Measurements from ENCODE around the gene LLGL1.
A peak's percentile ranks its signal among the peaks of the same experiment; 100 is the strongest.

The LLGL1 gene

DNA sequence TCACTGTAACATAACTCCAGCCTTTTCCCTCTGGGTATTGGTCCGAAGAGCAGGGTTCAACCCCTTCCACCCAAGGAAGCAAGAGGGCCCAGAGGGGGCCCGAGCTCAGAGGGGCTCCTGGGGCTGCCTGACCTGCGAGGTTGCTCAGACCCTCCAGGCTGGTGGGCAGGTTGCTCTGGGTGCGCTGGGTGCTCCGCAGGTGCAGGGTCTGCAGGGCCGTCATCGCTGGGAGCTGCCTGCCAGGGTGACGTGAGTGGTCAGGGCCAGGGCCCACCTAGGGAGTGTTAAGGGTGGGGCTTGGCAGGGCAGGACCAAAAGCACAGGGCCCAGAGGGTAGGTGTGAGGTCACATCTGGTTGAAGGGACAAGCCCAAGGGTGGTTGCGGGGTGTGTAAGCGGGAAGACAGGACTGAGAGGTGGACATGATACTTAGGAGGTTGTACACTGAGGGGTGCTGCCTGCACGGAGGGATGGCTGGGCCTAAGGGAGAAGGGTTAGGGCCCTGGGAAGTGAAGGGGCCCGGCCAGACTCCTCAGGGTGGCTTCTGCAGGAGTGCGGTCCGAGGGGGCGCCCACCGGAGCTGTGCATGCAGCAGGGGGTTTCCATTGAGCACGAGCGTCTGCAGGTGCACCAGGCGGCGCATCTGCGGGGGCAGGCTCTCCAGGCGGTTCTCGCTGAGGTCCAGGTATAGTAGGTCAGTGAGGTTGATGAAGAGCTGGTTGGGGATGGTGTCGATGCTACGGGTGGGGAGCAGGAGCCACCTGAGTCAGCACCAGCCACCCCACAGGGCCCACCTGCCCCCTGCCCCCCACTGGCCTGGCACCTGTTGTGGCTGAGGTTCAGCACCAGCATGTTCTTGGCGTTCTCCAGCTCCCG lies 28.7 kb downstream of the LLGL1 start:
- no peak for DNase-seq

DNA sequence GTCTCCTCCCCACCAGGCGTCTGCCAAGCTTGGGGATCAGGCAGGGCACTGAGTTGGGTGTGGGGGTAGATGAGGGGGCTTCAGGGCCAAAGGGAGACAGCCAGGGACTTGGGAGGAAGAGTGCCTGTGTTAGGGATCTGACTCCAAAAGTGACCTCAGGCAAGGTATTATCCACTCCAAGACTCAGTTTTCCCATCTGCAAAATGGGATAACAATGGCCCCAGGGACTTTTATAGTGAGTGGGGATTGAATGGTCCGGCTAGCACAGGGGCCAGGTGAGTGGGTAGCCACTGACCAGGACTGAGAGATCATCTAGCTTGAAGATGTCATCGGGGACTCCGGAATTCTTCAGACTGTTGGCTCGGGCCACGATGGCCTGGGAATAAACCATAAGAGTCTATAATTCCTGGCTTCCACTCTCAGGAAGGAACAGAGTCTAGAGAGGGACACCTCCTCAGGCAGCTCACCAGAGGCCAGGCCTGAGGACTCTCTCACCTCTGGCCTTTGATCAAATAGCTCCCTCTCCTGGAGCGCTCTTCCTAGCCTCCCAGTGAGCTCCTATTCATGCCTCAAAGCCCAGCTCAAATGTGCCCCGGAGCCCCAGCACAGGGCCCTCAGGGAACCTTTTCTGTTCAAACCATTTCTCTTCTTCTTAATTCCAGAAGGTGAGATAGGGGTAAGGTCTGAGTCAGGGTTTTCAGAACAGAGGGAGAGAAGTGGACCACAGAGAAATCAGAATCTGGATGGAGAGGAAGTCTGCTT lies 29.6 kb downstream of the LLGL1 start:
- no peak for DNase-seq

DNA sequence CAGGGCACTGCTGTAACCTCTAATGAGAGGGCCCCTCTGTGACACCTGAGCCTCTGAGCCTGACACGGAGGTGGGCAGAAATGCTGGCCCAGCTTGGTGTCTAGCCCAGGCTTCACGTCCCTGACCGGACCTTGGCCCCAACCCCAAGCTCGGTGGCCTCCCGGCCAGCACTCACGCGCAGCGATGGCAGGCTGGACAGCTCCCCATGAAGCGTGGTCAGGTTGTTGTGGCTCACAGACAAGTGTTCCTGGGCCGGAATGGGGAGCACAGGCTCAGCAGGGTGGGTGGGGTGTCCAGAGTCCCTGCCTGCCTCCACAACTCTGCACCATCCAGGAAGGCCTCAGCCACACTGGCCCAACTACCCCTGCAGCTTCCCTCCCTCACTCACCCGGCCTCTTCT lies 30.9 kb downstream of the LLGL1 start:
- no peak for DNase-seq

DNA sequence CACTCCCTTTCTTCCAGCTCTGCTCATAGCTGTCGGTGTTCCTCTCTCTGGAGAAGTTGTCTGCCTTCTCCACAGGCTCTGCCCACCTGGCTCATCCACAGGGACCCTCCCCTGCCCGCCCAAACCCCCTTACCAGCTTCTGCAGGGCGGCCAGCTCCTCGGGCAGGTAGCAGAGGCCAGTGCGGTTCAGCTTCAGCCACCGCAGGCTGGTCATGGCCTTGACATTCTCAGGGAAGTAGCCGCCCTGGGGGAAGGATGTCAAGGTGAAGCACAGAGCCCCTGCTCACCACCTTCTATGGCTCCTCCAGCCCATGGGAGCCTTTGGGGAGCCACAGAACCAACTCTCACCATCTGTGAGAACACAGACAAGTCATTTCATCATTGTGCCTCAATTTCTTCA lies 31.3 kb downstream of the LLGL1 start:
- DNase-seq: no peak

DNA sequence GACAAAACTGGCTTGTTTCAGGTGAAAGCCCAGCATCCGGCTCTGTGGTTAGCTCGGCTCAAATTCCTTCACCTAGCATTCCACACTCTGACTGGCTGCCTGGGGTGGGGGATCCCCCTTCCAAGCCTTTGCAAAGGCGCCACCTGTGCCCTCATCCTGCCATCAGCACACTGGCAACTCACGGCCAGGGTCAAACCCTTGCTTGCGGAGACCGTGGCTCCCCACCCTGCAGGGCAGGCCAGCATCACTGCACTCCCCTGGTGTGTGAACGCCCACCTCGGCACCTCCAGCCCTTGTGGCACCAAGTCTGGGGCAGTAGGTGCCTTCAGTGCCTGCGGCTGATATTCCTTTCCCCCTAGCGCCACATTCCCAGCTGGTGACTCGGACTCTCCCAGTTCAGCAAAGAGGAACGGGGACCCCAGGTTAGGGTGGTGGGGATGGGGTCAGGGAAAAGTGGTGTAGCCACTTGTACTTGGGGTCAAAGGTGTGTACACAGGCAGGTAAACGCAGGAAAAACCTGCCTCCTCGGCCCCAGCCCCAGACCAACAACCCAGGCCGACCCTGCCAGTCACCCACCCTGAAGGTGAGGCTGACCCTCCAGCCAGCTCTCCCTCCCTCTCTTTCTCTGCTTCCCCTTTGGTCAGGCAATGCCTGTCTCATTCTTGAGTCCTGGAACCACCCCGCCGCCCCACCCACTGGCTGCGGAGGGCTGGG lies 32.0 kb downstream of the LLGL1 start:
- no peak for DNase-seq

DNA sequence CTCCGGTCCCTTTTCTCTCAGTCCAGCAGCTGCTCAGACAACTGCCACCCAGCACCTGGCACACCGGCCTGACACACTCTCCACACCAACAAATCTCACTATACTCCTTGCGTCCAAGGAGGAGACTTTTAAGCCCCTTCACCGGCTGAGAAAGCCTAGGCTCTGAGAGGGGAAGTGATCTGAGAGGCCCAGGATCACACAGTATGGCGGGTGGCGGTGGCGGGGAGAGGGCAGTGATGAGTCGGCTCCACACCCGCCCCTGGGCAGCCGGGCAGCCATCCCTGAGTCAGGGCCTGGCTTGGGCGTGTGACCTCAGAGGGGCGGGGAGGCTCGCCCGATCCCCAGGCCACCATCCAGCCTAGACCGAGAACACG lies 32.5 kb downstream of the LLGL1 start:
- peak; percentile 82 for DNase-seq

DNA sequence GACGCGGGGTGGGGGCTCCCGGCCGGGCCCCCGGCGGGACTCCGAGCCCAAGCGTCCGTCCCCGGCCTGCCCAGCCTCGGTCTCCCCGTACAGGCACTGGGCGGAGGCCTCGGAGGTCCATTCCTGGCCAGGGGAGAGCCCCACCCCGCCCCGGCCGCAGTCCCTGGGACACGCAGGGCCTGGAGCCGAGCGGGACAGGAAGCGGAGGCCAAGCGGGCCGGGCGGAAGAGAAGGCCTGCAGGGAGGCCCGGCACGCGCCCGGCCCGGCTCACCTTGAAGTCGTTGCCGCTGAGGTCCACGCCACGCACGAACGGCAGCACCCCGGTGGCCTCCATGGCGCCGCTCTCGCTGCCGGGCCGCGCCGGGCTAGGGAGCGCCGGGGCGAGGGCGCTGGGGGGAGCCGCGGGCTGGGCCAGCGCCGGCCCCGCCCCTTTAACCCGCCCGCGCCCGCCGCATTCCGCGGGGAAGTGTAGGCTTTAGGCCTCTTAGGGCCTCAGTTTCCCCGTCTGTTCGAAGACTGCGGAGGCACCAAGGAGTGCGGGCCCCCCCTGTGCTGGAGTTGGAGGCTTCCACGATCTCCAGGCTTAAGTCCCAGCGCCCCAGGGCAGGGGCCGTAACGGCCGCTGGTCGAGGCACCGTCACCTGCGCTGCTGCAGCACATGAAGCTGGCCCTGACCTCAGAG lies 33.1 kb downstream of the LLGL1 start, which contains the start of gene FLII:
TSS of gene FLII (minus strand) at position 383 of the 683 bp plus-strand sequence. CDS start at position 335, 48 bp downstream.
- peak; percentile 78 for DNase-seq

DNA sequence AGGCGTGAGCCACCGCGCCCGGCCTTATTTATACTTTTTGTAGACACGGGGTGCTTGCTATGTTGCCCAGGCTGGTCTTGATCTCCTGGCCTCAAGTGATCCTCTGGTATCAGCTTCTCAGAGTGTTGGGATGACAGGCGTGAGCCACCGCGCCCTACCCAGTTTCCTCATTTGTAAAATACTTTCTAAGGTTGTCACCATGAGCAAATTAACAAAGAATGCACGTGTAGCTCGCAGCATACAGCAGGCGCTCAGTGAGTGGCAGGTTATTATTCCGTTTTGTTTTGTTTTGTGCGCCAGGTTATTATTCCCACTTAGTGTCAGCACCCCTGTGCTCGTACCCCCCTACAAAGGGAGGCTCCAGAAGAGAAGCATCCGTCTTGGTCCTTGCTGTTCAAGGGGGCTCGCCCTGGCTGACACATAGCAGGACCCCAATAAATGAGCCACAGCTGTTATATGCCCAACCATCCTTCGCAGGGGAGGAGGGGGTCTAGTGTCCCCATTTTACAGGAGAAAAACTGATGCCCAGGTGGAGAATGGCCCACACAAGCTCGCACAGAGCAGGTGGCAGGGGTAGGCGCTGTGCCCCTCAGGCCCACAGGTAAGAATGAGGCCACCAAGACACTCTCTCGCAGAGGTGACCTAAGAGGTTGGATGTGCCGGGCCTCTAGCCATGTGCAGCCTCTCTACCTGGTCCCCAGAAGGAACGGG lies 34.3 kb downstream of the LLGL1 start:
- DNase-seq: peak; percentile 18

DNA sequence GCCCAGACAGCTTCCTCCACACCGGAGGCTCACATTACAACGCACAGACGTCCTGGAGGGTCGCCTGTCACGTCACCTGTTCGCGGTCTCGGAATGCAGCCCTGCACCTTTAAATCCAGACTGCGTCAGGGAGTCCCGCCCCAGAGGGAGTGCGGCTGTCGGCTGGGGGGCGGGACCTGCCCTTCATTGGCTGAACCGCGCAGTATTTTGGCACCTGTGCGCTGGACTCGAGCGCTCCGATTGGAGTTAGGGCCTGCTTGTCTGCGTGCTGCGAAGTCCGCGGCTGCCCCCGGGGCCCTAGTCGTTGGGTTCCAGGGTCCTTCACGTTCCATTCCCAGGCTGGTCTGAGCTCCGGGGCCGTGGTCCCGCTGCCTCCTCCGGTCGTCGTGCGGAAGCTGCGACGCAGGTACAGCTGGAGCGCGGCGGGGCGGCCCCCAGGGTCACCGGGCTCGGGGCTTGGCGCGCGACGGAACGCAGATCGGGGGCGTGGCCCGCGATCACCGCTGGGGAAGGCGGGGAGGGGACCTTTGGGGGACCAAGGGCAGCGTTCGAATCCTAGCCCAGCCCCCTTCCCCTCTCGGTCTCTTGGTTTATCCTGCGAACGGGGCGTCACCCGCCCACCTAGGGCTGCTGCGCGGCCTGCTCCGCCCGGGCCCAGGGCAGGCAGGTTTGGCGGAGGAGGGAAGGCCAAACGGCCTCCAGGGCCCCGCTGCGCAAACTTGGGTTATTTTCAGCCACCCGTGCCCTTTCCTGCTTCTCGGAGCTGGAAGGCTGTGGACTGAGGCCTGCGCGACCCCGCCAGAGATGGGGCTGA lies 35.1 kb downstream of the LLGL1 start, which contains the start of gene MIEF2:
TSS of gene MIEF2 (plus strand) at position 331 of the 814 bp plus-strand sequence. CDS start 2,059 bp downstream, outside the sequence.
- DNase-seq: peak; percentile 95

DNA sequence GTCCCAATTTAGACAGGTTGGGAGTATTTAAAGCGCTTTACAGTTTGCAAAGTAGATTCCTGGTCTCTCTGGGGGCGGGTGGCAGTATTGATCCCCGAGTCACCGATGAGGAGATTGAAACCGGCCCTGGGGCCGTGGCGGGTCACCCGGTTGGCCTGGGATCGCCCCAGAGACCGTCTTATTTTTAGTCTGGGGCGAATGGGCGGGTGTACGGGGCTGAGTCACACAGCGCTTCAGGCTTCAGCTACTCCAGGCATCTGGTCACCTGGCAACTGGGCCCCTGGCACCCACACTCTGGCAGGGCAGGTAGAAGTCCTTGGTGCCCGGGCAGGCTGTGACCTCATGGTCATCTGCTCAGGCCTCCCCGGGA lies 35.7 kb downstream of the LLGL1 start:
- peak; percentile 89 for DNase-seq

DNA sequence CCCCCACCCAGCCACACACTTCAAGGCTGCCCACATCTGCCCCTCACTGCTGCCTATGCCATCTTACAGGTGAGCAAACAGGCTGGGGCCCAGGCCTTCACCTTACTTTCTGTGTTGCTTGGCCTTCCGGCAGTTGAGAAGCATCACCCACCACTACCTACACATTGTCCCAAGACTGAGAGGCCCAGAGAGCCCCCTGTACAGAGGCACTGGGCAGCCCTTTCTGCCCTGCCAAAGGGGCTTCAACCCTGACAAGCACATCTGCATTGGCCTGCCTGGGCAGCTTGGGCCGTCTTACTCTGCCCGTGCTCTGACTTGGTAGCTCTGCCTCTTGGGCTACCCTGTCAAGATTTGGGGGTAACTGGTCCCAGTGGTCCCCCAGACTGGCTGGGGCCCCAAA lies 36.2 kb downstream of the LLGL1 start:
- DNase-seq: no peak

DNA sequence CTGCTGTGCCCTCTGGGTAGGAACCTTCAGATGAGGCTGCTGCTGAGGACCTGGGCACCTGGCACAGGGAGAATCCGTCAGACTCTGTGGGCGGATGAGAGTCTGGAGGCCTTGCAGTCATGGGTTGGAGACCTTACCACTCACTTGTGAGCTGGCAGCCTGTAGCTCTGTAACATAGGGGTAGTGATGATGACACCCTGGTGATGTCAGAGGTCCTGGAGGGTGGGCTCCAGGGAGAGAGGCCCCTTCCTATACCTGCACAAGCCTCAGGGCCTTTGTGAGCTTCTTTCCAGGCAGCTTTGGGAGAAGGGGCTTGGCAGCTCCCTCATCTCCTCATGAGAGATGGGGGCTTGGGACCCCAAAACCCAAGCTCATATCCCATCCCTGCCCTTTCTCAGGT lies 36.7 kb downstream of the LLGL1 start:
- no peak for DNase-seq

DNA sequence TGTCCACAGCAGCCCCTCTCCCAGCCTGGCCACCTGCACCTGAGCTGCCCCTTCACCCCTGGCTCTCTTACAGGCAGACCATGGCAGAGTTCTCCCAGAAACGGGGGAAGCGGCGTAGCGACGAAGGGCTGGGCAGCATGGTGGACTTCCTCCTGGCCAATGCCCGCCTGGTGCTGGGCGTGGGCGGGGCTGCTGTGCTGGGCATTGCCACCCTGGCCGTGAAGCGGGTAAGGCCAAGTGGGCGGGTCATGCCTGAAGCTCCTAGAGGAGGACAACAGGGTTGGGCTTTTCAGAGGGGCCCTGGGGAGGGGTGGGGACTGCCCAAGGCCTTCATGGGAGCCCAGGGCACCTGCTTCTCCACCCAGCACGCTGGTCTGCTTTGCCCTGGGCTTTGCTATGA lies 37.2 kb downstream of the LLGL1 start:
- DNase-seq: no peak

DNA sequence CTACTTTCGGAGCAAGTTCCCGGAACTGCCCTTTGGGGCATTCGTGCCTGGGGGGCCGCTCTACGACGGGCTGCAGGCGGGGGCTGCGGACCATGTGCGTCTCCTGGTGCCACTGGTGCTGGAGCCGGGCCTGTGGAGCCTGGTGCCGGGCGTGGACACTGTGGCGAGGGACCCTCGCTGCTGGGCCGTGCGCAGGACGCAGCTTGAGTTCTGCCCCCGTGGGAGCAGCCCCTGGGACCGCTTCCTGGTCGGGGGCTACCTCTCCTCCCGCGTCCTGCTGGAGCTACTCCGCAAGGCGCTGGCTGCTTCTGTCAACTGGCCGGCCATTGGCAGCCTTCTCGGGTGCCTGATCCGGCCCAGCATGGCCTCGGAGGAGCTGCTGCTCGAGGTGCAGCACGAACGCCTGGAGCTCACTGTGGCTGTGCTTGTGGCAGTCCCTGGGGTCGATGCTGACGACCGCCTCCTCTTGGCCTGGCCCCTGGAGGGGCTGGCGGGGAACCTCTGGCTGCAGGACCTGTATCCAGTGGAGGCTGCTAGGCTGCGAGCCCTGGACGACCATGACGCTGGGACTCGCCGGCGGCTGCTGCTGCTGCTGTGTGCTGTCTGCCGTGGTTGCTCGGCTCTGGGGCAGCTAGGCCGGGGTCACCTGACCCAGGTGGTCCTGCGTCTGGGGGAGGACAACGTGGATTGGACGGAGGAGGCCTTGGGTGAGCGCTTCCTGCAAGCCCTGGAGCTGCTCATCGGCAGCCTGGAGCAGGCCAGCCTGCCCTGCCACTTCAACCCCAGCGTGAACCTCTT lies 38.6 kb downstream of the LLGL1 start:
- DNase-seq: no peak

DNA sequence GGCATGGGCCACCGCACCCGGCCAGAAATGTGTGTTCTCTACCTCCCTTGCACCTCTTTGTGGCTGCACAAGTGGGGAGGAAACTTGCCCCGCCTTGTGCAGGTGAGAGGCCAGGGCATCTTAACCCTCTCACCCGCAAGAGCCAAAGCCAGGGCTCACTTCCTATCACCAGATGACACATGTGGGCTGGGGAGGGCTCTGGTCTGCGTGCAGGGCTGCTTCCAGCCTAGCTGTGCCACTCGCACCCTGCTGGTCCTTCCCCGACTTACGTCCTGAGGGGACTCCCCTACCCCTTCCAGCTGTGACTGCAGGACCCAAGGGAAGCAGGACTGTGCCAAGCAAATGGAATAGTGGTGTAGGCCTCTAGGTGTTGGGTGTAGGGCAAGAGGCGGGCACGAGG lies 41.9 kb downstream of the LLGL1 start:
- no peak for DNase-seq

DNA sequence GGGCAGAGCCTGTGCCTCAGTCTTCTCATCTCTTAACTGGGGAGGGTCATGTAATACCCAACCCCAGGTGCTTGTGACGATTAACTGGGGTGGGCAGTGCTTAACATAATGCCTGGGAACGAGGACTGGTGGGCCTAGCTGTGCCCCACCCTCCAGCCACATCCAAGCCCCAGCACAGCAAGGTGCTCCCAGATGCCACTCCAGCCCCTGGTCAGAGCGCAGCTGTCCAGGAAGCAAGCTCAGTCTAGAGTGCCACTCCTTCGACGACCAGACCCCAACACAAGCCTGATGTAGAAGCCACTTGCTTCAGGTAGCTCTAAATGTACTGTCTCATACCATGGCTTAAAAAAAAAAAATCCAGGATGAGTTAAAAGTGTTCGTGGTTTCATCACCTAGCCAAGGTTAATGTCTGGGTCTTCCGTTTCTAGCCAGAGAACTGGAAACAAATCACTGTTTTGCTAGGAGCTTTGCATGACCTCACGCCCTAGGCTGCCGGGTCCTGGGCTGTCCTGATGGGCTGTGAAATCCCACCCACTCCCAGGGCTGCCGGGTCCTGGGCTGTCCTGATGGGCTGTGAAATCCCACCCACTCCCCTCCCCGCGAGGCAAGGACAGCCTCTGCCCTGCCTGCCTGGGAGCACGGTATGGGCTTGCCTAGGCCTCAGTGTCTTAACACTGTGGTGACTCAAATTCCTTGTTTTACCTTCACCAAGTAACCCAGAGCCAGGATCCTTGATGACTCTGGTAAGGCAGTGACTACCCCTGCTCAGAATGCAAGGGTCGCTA lies 42.7 kb downstream of the LLGL1 start:
- no peak for DNase-seq

DNA sequence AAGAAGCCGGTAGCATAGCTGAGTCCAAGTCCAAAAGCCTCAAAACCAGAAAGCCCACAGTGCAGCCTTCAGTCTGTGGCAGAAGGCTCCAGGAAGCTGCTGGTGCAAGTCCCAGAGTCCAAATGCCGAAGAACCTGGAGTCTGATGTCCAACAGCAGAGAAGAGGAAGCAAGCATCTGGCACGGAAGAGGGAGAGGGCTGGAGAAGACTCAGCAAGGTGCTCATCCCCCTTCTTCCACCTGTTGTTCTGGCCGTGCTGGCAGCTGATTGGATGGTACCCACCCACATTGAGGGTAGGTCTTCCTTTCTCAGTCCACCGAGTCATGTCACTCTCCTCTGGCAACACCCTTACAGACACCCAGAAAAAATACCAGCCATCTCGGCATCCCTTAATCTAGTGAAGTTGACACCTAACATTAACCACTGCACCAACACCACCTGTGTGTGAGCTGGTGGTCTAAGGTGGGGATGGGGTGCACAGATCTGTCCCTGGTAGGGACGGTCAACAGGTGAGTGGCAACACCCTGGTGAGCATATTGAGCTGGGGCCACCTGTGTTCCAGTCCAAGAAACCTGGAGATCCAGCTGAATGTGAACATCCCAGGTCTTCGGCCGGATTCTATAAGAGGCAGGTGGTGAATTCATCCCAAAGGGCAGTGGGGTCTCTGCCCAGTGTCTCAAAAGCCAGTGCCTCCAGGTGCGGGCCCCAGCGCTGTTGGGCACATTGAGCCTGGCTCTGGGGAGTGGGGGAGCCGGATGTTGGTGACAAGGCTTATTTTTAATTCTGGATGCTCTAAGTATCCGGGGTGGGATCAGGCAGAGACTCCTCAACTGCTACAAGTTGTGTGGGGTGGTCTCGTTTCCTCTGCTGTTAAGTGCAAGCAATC lies 44.9 kb downstream of the LLGL1 start:
- no peak for DNase-seq

DNA sequence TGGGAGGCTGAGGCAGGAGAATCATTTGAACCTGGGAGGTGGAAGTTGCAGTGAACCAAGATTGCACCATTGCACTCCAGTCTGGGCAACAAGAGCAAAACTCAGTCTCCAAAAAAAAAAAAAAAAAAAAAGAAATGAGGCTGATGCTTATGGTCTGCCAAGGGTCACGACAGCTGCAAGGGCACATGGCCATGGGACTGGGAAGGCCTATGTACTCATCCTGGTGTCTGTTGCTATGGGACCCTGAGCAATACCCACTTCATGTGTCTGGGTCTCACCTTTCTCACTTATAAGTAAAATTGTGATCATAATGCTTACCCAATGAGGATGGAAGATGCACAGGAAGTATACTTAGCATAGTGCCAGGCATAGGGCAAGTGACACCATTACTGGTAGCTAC lies 51.6 kb downstream of the LLGL1 start:
- DNase-seq: no peak
